C4-2B (cell line): Measurements from ENCODE around the gene PRKCA.

Experiments
- ZFX ChIP-seq: fragments of 450-650 bp; IDR thresholded peaks from 2 replicates; pipeline ENCODE4 v1.6.1; 2017
- TF ChIP-seq, protein P1 (sequence below): fragments of 450-650 bp; conservative IDR thresholded peaks from 2 replicates; pipeline ENCODE4 v1.5.1; 2017; ENCODE audit warnings: mild to moderate bottlenecking

DNA sequence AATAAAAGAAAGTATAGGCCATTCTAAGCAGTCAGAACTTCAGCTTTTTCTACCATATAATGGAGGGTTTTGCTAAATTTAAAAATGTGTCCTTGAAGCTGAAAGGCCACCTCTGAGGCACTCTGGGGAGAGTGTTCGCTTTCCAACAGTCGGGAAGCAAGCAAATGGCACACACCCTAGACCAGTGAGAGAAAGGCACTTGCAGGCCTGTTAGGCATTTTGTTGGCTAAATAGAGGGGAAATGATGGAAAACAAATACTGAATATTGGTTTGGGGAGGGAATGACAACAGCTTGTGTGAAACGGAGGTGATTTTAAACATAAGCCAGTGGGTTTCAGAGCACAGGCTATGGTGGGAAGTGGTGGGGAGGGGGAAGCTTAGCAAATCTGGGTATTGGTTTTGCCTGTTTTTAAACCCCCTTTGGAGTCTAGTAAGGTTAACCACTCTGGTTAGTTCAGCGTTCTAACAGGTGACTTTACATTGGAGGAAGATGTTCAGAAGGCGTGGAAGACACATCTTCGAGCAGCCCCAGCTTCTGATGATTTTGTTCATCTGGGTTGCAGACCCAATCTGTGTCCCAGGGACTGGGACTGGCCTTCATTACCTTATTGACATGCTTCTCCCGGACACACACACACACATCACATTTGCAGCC is 90.5 kb downstream of the PRKCA start:
- TF ChIP-seq, protein P1, sequence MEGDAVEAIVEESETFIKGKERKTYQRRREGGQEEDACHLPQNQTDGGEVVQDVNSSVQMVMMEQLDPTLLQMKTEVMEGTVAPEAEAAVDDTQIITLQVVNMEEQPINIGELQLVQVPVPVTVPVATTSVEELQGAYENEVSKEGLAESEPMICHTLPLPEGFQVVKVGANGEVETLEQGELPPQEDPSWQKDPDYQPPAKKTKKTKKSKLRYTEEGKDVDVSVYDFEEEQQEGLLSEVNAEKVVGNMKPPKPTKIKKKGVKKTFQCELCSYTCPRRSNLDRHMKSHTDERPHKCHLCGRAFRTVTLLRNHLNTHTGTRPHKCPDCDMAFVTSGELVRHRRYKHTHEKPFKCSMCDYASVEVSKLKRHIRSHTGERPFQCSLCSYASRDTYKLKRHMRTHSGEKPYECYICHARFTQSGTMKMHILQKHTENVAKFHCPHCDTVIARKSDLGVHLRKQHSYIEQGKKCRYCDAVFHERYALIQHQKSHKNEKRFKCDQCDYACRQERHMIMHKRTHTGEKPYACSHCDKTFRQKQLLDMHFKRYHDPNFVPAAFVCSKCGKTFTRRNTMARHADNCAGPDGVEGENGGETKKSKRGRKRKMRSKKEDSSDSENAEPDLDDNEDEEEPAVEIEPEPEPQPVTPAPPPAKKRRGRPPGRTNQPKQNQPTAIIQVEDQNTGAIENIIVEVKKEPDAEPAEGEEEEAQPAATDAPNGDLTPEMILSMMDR = no peak
- TF ChIP-seq ZFX = no peak
